ENCODE measurements around the gene FBXO7.

Gene FBXO7

GRCh38 chr22:32493551-32493950 is 18.9 kb downstream of the FBXO7 start:
- TF ChIP-seq CTCF (IDR thresholded peaks at IDR 0.05; ENCODE audit: control extremely low read depth, extremely low read depth, low read depth, missing control alignments), result no peak
- CTCF ChIA-PET, result interaction anchor here (0.9 to 1.4 kb wide), 3 partner anchors 16 to 30 kb away, joined by 3 read pairs; partner anchors contain the start of gene FBXO7

GRCh38 chr22:32494971-32495370 is 20.4 kb downstream of the FBXO7 start:
- ChIA-PET CTCF (interaction anchor here (1.3 to 1.4 kb wide), 3 partner anchors 13 to 29 kb away, joined by 3 to 4 read pairs (median 3); no protein-coding TSS in a partner anchor), POLR2A (no interaction called here)
- no peak for DNase-seq (ENCODE audit: extremely low spot score)
- TF ChIP-seq CTCF (IDR thresholded peaks at IDR 0.05; ENCODE audit: control extremely low read depth, extremely low read depth, low read depth, missing control alignments), result no peak

More at GRCh38 chr22:32493551-32493950, 18.9 kb downstream of the FBXO7 start:
- DNase-seq (ENCODE audit: extremely low spot score), result no peak
- POLR2A ChIA-PET, result interaction anchor here (0.6 kb wide), 1 partner anchor 806 kb away, joined by 3 read pairs; no protein-coding TSS in a partner anchor

- ChIA-PET CTCF (no interaction called here), POLR2A (no interaction called here)
- no peak for DNase-seq (ENCODE audit: extremely low spot score)
- TF ChIP-seq CTCF (IDR thresholded peaks at IDR 0.05; ENCODE audit: control extremely low read depth, extremely low read depth, low read depth, missing control alignments), result no peak
Observed at GRCh38 chr22:32499666-32500065, 25.1 kb downstream of the FBXO7 start.

GRCh38 chr22:32501836-32502752 is 27.5 kb downstream of the FBXO7 start:
- ChIA-PET CTCF (interaction anchor here (1.4 kb wide), 1 partner anchor 27 kb away, joined by 6 read pairs; no protein-coding TSS in a partner anchor), POLR2A (no interaction called here)
- no peak for DNase-seq (ENCODE audit: extremely low spot score)
- no peak for TF ChIP-seq CTCF (IDR thresholded peaks at IDR 0.05; ENCODE audit: control extremely low read depth, extremely low read depth, low read depth, missing control alignments)

GRCh38 chr22:32509045-32509444 is 34.4 kb downstream of the FBXO7 start:
- CTCF ChIA-PET, result interaction anchor here (1.0 kb wide), 1 partner anchor 8 kb away, joined by 3 read pairs; no protein-coding TSS in a partner anchor
- DNase-seq (ENCODE audit: extremely low spot score), result no peak
- TF ChIP-seq CTCF (IDR thresholded peaks at IDR 0.05; ENCODE audit: control extremely low read depth, extremely low read depth, low read depth, missing control alignments), result no peak
- POLR2A ChIA-PET, result no interaction called here

- ChIA-PET CTCF (no interaction called here), POLR2A (interaction anchor here (1.0 kb wide), 1 partner anchor 42 kb away, joined by 3 read pairs; no protein-coding TSS in a partner anchor)
- no peak for DNase-seq (ENCODE audit: extremely low spot score)
- TF ChIP-seq CTCF (IDR thresholded peaks at IDR 0.05; ENCODE audit: control extremely low read depth, extremely low read depth, low read depth, missing control alignments), result no peak
Observed at GRCh38 chr22:32511274-32511673, 36.7 kb downstream of the FBXO7 start.
